Peyer's patch (tissue), 4 donors: ENCODE results near the gene METTL26.

Experiments used
- POLR2A ChIP-seq, 2 donors: fragments of 450-650 bp; IDR thresholded peaks; one replicate each; pipeline ENCODE4 v1.5.1; 2017; ENCODE audit warnings: antibody characterized with exemption in 2 of 2, mild to moderate bottlenecking in 2 of 2, moderate library complexity in 2 of 2
- TF ChIP-seq, protein P1 (sequence below), 6 experiments: fragments of 450-650 bp in 4 of 6; fragments of 200-600 bp in 2 of 6; sonication (generic) in 1 of 6; IDR thresholded peaks; one replicate each; pipeline ENCODE4 v1.5.1; 2017 to 2019; ENCODE audit warnings: antibody characterized with exemption in 6 of 6, mild to moderate bottlenecking in 3 of 6, moderate library complexity in 1 of 6

DNA sequence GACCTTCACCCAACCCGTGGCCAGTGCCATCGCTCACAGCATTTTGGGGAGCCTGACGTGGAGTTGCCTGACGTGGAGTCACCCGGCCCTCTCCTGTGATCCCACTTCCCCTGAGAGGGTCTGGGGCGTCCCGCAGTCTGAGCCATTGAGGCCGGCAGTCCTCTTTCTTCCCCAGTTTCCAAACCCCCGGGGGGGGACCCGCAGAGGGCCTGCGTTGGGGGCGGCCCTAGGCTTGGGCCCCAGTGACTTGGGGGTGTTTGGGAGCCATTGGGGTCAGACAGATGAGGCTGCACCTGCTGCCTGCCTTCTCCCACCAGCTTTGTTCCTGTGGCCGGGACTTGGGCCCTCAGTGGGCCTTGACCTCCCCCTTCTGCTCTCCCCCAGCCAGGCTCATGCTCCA lies 33.6 kb upstream of the METTL26 start:
- TF ChIP-seq, protein P1, sequence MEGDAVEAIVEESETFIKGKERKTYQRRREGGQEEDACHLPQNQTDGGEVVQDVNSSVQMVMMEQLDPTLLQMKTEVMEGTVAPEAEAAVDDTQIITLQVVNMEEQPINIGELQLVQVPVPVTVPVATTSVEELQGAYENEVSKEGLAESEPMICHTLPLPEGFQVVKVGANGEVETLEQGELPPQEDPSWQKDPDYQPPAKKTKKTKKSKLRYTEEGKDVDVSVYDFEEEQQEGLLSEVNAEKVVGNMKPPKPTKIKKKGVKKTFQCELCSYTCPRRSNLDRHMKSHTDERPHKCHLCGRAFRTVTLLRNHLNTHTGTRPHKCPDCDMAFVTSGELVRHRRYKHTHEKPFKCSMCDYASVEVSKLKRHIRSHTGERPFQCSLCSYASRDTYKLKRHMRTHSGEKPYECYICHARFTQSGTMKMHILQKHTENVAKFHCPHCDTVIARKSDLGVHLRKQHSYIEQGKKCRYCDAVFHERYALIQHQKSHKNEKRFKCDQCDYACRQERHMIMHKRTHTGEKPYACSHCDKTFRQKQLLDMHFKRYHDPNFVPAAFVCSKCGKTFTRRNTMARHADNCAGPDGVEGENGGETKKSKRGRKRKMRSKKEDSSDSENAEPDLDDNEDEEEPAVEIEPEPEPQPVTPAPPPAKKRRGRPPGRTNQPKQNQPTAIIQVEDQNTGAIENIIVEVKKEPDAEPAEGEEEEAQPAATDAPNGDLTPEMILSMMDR (IDR thresholded peaks at IDR 0.05): no peak
- TF ChIP-seq POLR2A (IDR thresholded peaks at IDR 0.05): no peak
